Tibial nerve (tissue), 4 donors: ENCODE measurements around the gene PEX11G. TPM values are rescaled to one million over a fixed set of nuclear protein-coding genes. Genes with fewer than 3 reads are reported as not detected.
"Not testable (repeated sequence)": the region's sequence is repeated elsewhere in the genome, so short reads cannot be mapped to it uniquely, and the experiment has no call there.

Experiments used
- DNase-seq, 2 donors: peaks; one replicate each; pipeline ENCODE4 v3.0.0-alpha.2; 2019; ENCODE audit warnings: low spot score in 2 of 2
- H3K27ac ChIP-seq, 4 donors: fragments of 200-600 bp; sonication (generic) in 3 of 4; one replicate each; pipeline ENCODE4 v1.5.1; 2017 to 2019; ENCODE audit warnings: mild to moderate bottlenecking in 1 of 4
- H3K27me3 ChIP-seq, 2 donors: fragments of 200-600 bp; sonication (generic) in 1 of 2; one replicate each; pipeline versions ENCODE4 v1.5.1 to v1.6.0; 2017 to 2019
- H3K36me3 ChIP-seq, 3 donors: fragments of 200-600 bp; sonication (generic); one replicate each; pipeline ENCODE4 v1.5.1; 2018 to 2019
- H3K4me1 ChIP-seq, 4 donors: fragments of 200-600 bp; sonication (generic) in 3 of 4; one replicate each; pipeline ENCODE4 v1.5.1; 2017 to 2019
- H3K4me3 ChIP-seq, 4 donors: fragments of 200-600 bp; sonication (generic) in 3 of 4; one replicate each; pipeline ENCODE4 v1.5.1; 2017 to 2019; ENCODE audit warnings: mild to moderate bottlenecking in 1 of 4, moderate library complexity in 1 of 4
- H3K9me3 ChIP-seq, 4 donors: fragments of 200-600 bp; sonication (generic) in 3 of 4; one replicate each; pipeline ENCODE4 v1.5.1; 2017 to 2019
- EP300 ChIP-seq, 2 donors: sonication (generic); formaldehyde crosslinking; IDR thresholded peaks; one replicate each; pipeline ENCODE4 v1.6.1; 2017; ENCODE audit warnings: antibody characterized with exemption in 2 of 2, mild to moderate bottlenecking in 1 of 2
- POLR2A ChIP-seq, 2 donors: fragments of 450-650 bp; IDR thresholded peaks; one replicate each; pipeline ENCODE4 v1.6.1; 2017; ENCODE audit warnings: antibody characterized with exemption in 2 of 2, mild to moderate bottlenecking in 2 of 2, moderate library complexity in 2 of 2
- WGBS, 2 donors: methylation state at CpG; one replicate each; pipeline ENCODE4 v1.1.5; 2018; 5-methylcytosine and 5-hydroxymethylcytosine counted together
- total RNA-seq, 4 donors: library from RNA; depleted of rRNA; stranded (reverse); fragments of >200 nt; gene quantifications; one replicate each; pipeline ENCODE4 v1.1.0, GENCODE V29; 2016
- TF ChIP-seq, protein P1 (sequence below), 5 experiments: fragments of 200-600 bp in 3 of 5; fragments of 450-650 bp in 2 of 5; sonication (generic) in 3 of 5; IDR thresholded peaks; one replicate each; pipeline ENCODE4 v1.5.1; 2016 to 2019; ENCODE audit warnings: antibody characterized with exemption in 5 of 5, mild to moderate bottlenecking in 3 of 5, moderate library complexity in 2 of 5

PEX11G gene
- total RNA-seq, 4 donors from 2014 or later: 4.4 to 9.2 (median 7.8) TPM

DNA sequence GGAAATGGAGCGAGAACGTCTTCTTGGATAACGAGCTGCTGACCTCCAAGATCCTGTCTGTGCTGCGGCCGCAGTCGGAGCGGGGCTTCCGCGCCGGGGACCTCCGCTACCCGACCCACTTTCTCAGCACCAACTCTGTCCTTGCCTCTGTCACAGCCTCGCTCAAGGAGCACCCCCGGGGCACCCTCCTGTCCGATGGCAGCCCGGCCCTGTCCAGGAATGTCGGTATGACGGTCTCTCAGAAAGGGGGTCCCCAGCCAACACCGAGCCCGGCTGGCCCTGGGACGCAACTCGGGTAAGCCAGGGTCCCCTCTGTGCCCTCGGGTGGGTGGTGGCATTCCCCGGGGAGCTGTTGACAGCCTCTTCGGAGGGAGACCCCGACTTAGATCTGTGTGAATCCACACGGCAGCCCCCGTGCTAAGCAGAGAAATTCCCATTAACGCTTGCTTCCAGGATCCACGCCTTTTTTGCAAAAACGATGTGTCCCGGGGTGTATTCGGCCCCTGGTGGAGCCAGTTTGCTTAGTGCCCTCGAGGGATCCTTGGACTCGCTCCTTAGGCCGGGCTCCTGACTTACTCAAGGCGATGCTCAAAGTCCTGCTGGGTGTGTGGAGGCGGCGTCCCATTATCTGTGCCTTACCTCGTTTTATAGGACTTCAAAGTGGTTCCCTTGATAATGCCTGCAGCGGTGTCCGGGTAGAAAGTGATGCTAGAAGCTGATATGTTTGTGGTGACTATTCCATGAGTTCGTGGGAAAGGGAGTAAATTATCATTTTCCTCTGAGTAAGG is 48.5 kb downstream of the PEX11G start:
- Histone ChIP-seq H3K36me3 (peaks cover 0 to 57% (median 24%) of the 10 kb centered on the region in 3 donors), H3K27ac (no peak overlapping the region), H3K4me3 (no peak overlapping the region), H3K4me1 (no peaks in the 10 kb centered on the region), H3K9me3 (no peaks in the 10 kb centered on the region), H3K27me3 (no peaks in the 10 kb centered on the region)
- WGBS, 2 donors: 88 to 91% methylated on average over 37 to 43 of the region's 43 CpGs
- TF ChIP-seq POLR2A (IDR thresholded peaks at IDR 0.05) (no peak), EP300 (IDR thresholded peaks at IDR 0.05) (no peak)
- TF ChIP-seq, protein P1, sequence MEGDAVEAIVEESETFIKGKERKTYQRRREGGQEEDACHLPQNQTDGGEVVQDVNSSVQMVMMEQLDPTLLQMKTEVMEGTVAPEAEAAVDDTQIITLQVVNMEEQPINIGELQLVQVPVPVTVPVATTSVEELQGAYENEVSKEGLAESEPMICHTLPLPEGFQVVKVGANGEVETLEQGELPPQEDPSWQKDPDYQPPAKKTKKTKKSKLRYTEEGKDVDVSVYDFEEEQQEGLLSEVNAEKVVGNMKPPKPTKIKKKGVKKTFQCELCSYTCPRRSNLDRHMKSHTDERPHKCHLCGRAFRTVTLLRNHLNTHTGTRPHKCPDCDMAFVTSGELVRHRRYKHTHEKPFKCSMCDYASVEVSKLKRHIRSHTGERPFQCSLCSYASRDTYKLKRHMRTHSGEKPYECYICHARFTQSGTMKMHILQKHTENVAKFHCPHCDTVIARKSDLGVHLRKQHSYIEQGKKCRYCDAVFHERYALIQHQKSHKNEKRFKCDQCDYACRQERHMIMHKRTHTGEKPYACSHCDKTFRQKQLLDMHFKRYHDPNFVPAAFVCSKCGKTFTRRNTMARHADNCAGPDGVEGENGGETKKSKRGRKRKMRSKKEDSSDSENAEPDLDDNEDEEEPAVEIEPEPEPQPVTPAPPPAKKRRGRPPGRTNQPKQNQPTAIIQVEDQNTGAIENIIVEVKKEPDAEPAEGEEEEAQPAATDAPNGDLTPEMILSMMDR (IDR thresholded peaks at IDR 0.05): no peak
- DNase-seq: no peak

DNA sequence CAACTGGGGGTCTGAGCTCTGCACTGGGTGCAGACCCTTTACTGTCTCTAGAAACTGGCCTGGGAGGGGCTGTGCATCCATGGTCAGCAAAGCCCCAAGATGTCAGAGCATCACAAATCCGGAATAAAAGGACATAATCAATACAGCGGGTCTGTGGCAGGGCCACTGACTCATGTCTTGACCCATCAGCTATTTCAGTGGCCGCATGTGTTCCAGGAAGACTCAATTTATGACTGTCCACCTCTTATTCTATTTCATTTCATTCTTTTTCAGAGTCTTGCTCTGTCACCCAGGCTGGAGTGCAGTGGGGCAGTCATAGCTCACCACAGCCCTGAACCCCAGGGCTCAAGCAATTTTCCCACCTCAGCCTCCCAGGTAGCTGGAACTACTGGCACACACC is 53.2 kb downstream of the PEX11G start:
- Histone ChIP-seq H3K4me3 (no peak overlapping the region), H3K36me3 (peaks cover 0 to 16% (median 0%) of the 10 kb centered on the region in 3 donors), H3K27me3 (no peaks in the 10 kb centered on the region), H3K9me3 (no peaks in the 10 kb centered on the region), H3K27ac (no peak overlapping the region), H3K4me1 (no peaks in the 10 kb centered on the region)
- WGBS, 2 donors: 84 to 93% methylated on average over 3 of the region's 3 CpGs
- TF ChIP-seq EP300 (IDR thresholded peaks at IDR 0.05) (no peak), POLR2A (IDR thresholded peaks at IDR 0.05) (no peak)
- TF ChIP-seq, protein P1 (IDR thresholded peaks at IDR 0.05): no peak
- DNase-seq: no peak

DNA sequence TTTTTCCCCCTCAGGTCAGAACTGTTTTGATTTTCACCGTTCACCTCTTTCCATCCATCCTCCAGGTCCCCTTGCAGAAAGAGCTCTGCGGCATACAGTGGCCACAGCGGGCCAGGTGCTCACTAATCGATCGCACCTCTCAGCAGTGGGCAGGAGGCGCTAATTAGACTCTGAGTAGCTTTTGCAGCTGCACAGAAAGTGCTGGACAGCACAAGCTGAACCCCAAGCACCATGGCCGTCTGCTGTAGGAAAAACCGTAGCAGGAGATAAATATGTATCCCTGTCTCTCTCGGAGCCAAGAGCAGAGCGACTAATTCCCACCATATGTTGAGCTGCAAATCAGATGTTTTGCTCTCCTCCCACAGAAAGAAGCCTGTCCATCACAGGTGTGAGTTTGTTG is 54.4 kb downstream of the PEX11G start:
- Histone ChIP-seq H3K27ac (no peak overlapping the region), H3K36me3 (peaks cover 0 to 6% (median 0%) of the 10 kb centered on the region in 3 donors), H3K4me3 (no peak overlapping the region), H3K4me1 (no peaks in the 10 kb centered on the region), H3K27me3 (no peaks in the 10 kb centered on the region), H3K9me3 (no peaks in the 10 kb centered on the region)
- TF ChIP-seq, protein P1 (IDR thresholded peaks at IDR 0.05): no peak
- TF ChIP-seq POLR2A (IDR thresholded peaks at IDR 0.05) (no peak), EP300 (IDR thresholded peaks at IDR 0.05) (no peak)
- WGBS, 2 donors: 79 to 85% methylated on average over 10 of the region's 10 CpGs
- DNase-seq: no peak

DNA sequence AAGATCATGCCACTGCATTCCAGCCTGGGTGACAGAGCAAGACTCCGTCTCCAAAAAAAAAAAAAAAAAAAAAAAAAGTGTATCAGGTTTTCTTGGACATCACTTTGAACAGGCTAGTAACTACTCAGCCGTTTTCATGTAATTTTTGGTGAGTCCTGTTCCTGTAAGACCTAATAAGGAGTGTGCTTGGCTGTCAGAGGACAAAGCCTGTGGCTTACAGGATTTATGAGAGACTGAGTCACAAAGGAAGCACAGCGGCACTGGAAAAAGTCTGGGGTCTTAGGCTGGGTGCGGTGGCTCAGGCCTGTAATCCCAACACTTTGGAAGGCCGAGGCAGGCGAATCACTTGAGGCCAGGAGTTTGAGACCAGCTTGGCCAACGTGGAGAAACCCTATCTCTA is 55.4 kb downstream of the PEX11G start:
- H3K4me1 ChIP-seq, H3K4me3 ChIP-seq, H3K9me3 ChIP-seq, H3K36me3 ChIP-seq, H3K27ac ChIP-seq, H3K27me3 ChIP-seq, DNase-seq: not testable (repeated sequence)
- 85 to 89% methylated on average over 7 of the region's 7 CpGs for WGBS, 2 donors

DNA sequence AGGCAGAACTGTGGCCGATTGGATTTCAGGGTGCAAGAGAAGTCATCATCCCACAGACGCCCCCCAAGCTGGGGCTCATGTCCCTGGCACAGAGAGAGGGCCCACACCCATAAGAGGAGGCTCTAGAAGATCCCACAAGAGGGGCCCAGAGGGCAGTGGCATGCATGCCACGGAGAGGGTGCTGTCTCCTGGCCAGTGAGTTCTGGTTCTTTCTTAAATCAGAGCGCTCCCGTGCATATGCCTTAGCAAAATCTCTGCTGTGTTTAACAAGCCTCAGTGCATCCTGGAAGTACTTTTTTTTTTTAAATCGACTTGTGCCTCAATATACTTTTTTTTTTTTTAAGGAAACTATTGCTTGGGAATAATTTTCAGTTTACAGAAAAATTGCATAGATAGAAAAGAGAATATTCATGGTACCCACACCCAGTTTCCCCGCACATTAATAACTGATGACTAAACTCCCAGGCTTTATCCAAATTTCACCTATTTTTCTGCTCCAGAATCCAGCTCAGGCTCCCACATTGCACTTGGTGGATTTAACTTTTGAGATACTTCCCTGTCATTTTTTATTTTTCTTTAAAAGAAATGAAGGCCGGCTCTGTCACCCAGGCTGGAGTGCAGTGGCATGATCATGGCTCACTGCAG is 59.1 kb downstream of the PEX11G start:
- H3K4me3 ChIP-seq: no peak overlapping the region
- TF ChIP-seq EP300 (IDR thresholded peaks at IDR 0.05): no peak
- TF ChIP-seq, protein P1 (IDR thresholded peaks at IDR 0.05): no peak
- TF ChIP-seq POLR2A (IDR thresholded peaks at IDR 0.05): no peak
- 69 to 83% methylated on average over 8 of the region's 8 CpGs for WGBS, 2 donors
- peaks cover 0 to 3% (median 0%) of the 10 kb centered on the region in 4 donors for H3K4me1 ChIP-seq
- no peak overlapping the region for H3K27ac ChIP-seq
- H3K27me3 ChIP-seq: no peaks in the 10 kb centered on the region
- DNase-seq: no peak
- peaks cover 0 to 6% (median 0%) of the 10 kb centered on the region in 3 donors for H3K36me3 ChIP-seq
- no peaks in the 10 kb centered on the region for H3K9me3 ChIP-seq
